ENCODE data around the gene ZFP69. TPM values are rescaled to one million over a fixed set of nuclear protein-coding genes. Genes with fewer than 3 reads are reported as not detected.

ZFP69 gene
- total RNA-seq, 2 donors from 2014 or later: 0.66 to 1.3 TPM

GRCh38 chr1:40539338-40539737 lies 62.2 kb downstream of the ZFP69 start:
- intact Hi-C loops (cut with DNase I): no loop called here
- Histone ChIP-seq H3K27me3 (no peaks in the 10 kb centered on the region), H3K27ac (no peak overlapping the region), H3K36me3 (replicated peaks in 1 of 2; ENCODE audit: insufficient read depth in 1 of 2, low read depth in 2 of 2) (peaks cover 2 to 4% of the 10 kb centered on the region in 2 donors), H3K4me3 (no peak overlapping the region), H3K9me3 (no peaks in the 10 kb centered on the region), H3K4me1 (no peaks in the 10 kb centered on the region)
- WGBS, 2 donors: 70 to 83% methylated on average over 7 of the region's 7 CpGs
- no peak for TF ChIP-seq POLR2A (IDR thresholded peaks at IDR 0.05)
- TF ChIP-seq CTCF (IDR thresholded peaks at IDR 0.05): no peak
- DNase-seq (no peak), ATAC-seq (no peak)

Other genes with a start within 250 kb of the ZFP69 start
- gene TMCO2, start 229.4 kb upstream of the ZFP69 start, total RNA-seq: not detected
- 10 to 100 TPM; 20.8 to 25.7 TPM for gene ZMPSTE24, start 219.1 kb upstream of the ZFP69 start, total RNA-seq
- 10 to 100 TPM in 1 of 2 donors, 1 to 10 TPM in 1; 2.3 to 59.1 TPM for gene COL9A2, start 160.0 kb upstream of the ZFP69 start, total RNA-seq
- 10 to 100 TPM; 21.4 to 24.6 TPM for gene SMAP2, start 103.6 kb upstream of the ZFP69 start, total RNA-seq
- gene ZFP69B, start 26.8 kb upstream of the ZFP69 start, total RNA-seq: 1 to 10 TPM in 1 of 2 donors, under 1 TPM in 1; 0.66 to 1.8 TPM
- 10 to 100 TPM in 1 of 2 donors, 1 to 10 TPM in 1; 5.2 to 12.9 TPM for gene EXO5, start 31.5 kb downstream of the ZFP69 start, total RNA-seq
- gene ZNF684, start 54.3 kb downstream of the ZFP69 start, total RNA-seq: 10 to 100 TPM in 1 of 2 donors, 1 to 10 TPM in 1; 3.1 to 17.1 TPM
- gene RIMS3, start 188.4 kb downstream of the ZFP69 start, total RNA-seq: 1 to 10 TPM in 1 of 2 donors, under 1 TPM in 1; 0.66 to 2.1 TPM
- 10 to 100 TPM; 37.2 to 44.9 TPM for gene NFYC, start 214.4 kb downstream of the ZFP69 start, total RNA-seq

Measured in body of pancreas (tissue), 4 donors.